ENCODE measurements around the gene DDX27. TPM values are rescaled to one million over a fixed set of nuclear protein-coding genes. Genes with fewer than 3 reads are reported as not detected.

The DDX27 gene
- total RNA-seq, 1 donor from 2014 or later = 29.8 TPM

GRCh38 chr20:49245921-49246740, 26.9 kb downstream of the DDX27 start:
- peak; percentile 41 for DNase-seq (ENCODE audit: low spot score)

GRCh38 chr20:49247169-49247723, 28.0 kb downstream of the DDX27 start:
- peak; percentile 53 for DNase-seq (ENCODE audit: low spot score)

GRCh38 chr20:49247792-49248191, 28.6 kb downstream of the DDX27 start:
- no peak for DNase-seq (ENCODE audit: low spot score)

- no peak for DNase-seq (ENCODE audit: low spot score)
Measured at GRCh38 chr20:49248301-49248700, 29.1 kb downstream of the DDX27 start.

- DNase-seq (ENCODE audit: low spot score) = no peak
Measured at GRCh38 chr20:49248879-49249665, 29.9 kb downstream of the DDX27 start.

GRCh38 chr20:49252556-49253350, 33.5 kb downstream of the DDX27 start:
- no peak for DNase-seq (ENCODE audit: low spot score)

GRCh38 chr20:49256261-49256660, 37.0 kb downstream of the DDX27 start:
- no peak for DNase-seq (ENCODE audit: low spot score)

GRCh38 chr20:49259284-49259683, 40.1 kb downstream of the DDX27 start:
- DNase-seq (ENCODE audit: low spot score) = no peak

- no peak for DNase-seq (ENCODE audit: low spot score)
Measured at GRCh38 chr20:49259799-49260198, 40.6 kb downstream of the DDX27 start.

- DNase-seq (ENCODE audit: low spot score) = no peak
Measured at GRCh38 chr20:49260218-49260617, 41.0 kb downstream of the DDX27 start.

- DNase-seq (ENCODE audit: low spot score) = no peak
Measured at GRCh38 chr20:49261173-49261572, 42.0 kb downstream of the DDX27 start.

- no peak for DNase-seq (ENCODE audit: low spot score)
Measured at GRCh38 chr20:49262444-49262843, 43.2 kb downstream of the DDX27 start.

- no peak for DNase-seq (ENCODE audit: low spot score)
Measured at GRCh38 chr20:49267327-49267726, 48.1 kb downstream of the DDX27 start.

- no peak for DNase-seq (ENCODE audit: low spot score)
Measured at GRCh38 chr20:49268600-49269365, 49.6 kb downstream of the DDX27 start.

GRCh38 chr20:49270177-49270576, 51.0 kb downstream of the DDX27 start:
- no peak for DNase-seq (ENCODE audit: low spot score)

GRCh38 chr20:49270736-49271135, 51.5 kb downstream of the DDX27 start:
- no peak for DNase-seq (ENCODE audit: low spot score)

- no peak for DNase-seq (ENCODE audit: low spot score)
Measured at GRCh38 chr20:49272654-49273053, 53.4 kb downstream of the DDX27 start.

GRCh38 chr20:49273696-49274277, 54.6 kb downstream of the DDX27 start:
- DNase-seq (ENCODE audit: low spot score) = no peak

- no peak for DNase-seq (ENCODE audit: low spot score)
Measured at GRCh38 chr20:49275216-49275615, 56.0 kb downstream of the DDX27 start.

- no peak for DNase-seq (ENCODE audit: low spot score)
Measured at GRCh38 chr20:49275636-49276035, 56.4 kb downstream of the DDX27 start.

All from mesenteric fat pad (tissue), 1 donor.